Gastrocnemius medialis (tissue), 4 donors: Measurements from ENCODE around the gene PTPRF.

Source experiments
- CTCF ChIP-seq, 5 experiments: fragments of 450-650 bp in 3 of 5; fragments of 200-600 bp in 2 of 5; sonication (generic) in 2 of 5; IDR thresholded peaks in 4 of 5; conservative IDR thresholded peaks in 1 of 5; 1 replicate in 4 of 5; 2 replicates in 1 of 5; pipeline ENCODE4 v1.5.1; 2016 to 2019; ENCODE audit warnings: antibody characterized with exemption in 5 of 5, mild to moderate bottlenecking in 3 of 5, moderate library complexity in 3 of 5
- POLR2A ChIP-seq, 2 donors: fragments of 450-650 bp; IDR thresholded peaks; one replicate each; pipeline ENCODE4 v1.6.1; 2017; ENCODE audit warnings: antibody characterized with exemption in 2 of 2, mild to moderate bottlenecking in 2 of 2, moderate library complexity in 2 of 2

DNA sequence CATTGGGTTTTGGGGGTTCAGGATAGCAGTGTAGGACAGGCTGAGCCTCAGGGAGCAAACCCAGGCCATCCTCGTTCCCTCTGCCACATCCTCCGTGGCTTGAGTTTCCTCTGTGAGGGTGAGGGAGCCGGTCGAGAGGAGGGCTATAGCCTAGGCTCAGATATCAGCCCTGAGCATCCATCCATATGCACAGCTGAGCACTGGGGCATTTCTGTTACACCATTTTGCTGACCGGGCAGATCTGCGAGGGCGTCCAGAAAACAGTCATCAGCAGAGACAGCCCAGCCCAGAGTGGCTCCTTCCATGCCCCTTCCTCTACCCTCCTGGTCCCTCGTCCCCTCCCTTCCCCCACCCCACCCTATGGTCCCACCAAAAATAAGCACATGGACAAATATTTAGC, 53.5 kb downstream of the PTPRF start:
- no peak for TF ChIP-seq CTCF (IDR thresholded peaks at IDR 0.05 in 4 of 5, conservative IDR thresholded peaks at IDR 0.05 in 1 of 5)
- TF ChIP-seq POLR2A (IDR thresholded peaks at IDR 0.05): no peak
